Neural cell (in vitro differentiated cells): Measurements from ENCODE around the gene RIGI. TPM values are rescaled to one million over a fixed set of nuclear protein-coding genes. Genes with fewer than 3 reads are reported as not detected.

Experiments
- H2AFZ ChIP-seq: fragments of 200-600, 300-800 bp; sonication (generic), shearing (Covaris generic); 2 replicates; pipeline ENCODE4 v1.6.0; 2014; ENCODE audit warnings: low read depth, mild to moderate bottlenecking, antibody characterized with exemption, low read length, moderate library complexity
- H3F3A ChIP-seq: fragments of 200-600 bp; shearing (Covaris generic); 2 replicates; pipeline ENCODE4 v1.6.1; 2016; ENCODE audit warnings: mild to moderate bottlenecking, moderate library complexity, mixed read lengths, antibody characterized with exemption, low read length; ENCODE audit not compliant: insufficient read depth, poor library complexity, severe bottlenecking
- H3K27ac ChIP-seq: fragments of 200-600, 300-800 bp; sonication (generic), shearing (Covaris generic); 2 replicates; pipeline ENCODE4 v1.5.1; 2014; ENCODE audit warnings: mild to moderate bottlenecking, low read length, moderate library complexity
- H3K27me3 ChIP-seq: fragments of 300-800, 200-600 bp; sonication (generic), shearing (Covaris generic); 2 replicates; pipeline ENCODE4 v1.6.0; 2014; ENCODE audit warnings: mild to moderate bottlenecking, low read depth, low read length, moderate library complexity; ENCODE audit not compliant: insufficient read depth
- H3K36me3 ChIP-seq: fragments of 300-800, 200-600 bp; sonication (generic), shearing (Covaris generic); 2 replicates; pipeline ENCODE4 v1.5.1; 2014; ENCODE audit warnings: mild to moderate bottlenecking, antibody characterized with exemption, low read length, moderate library complexity; ENCODE audit not compliant: insufficient read depth
- H3K4me2 ChIP-seq: fragments of 300-800, 200-600 bp; sonication (generic), shearing (Covaris generic); 2 replicates; pipeline ENCODE4 v1.6.0; 2014; ENCODE audit warnings: mild to moderate bottlenecking, low read length
- H3K4me3 ChIP-seq: fragments of 300-800, 200-600 bp; sonication (generic), shearing (Covaris generic); 2 replicates; pipeline ENCODE4 v1.5.1; 2014; ENCODE audit warnings: mild to moderate bottlenecking, low read length, moderate library complexity
- H3K79me2 ChIP-seq: fragments of 200-600 bp; shearing (Covaris generic); replicated peaks from 2 replicates; pipeline ENCODE4 v1.6.0; 2014; ENCODE audit warnings: mild to moderate bottlenecking, low read length, moderate library complexity; ENCODE audit not compliant: insufficient read depth
- H3K9ac ChIP-seq: fragments of 300-800, 200-600 bp; sonication (generic), shearing (Covaris generic); 2 replicates; pipeline ENCODE4 v1.6.1; 2016; ENCODE audit warnings: mild to moderate bottlenecking, low read length, mixed read lengths
- H3K9me2 ChIP-seq: fragments of 200-600 bp; shearing (Covaris generic); 2 replicates; pipeline ENCODE4 v1.6.1; 2016; ENCODE audit warnings: mild to moderate bottlenecking, low read length, mixed read lengths; ENCODE audit not compliant: insufficient read depth
- H3K9me3 ChIP-seq: fragments of 200-600, 300-800 bp; sonication (generic), shearing (Covaris generic); 2 replicates; pipeline ENCODE4 v1.6.1; 2016; ENCODE audit warnings: mild to moderate bottlenecking, mixed run types, low read length, moderate library complexity, mixed read lengths
- H4K20me1 ChIP-seq: fragments of 200-600 bp; shearing (Covaris generic); 2 replicates; pipeline ENCODE4 v1.6.1; 2016; ENCODE audit warnings: mild to moderate bottlenecking, mixed run types; ENCODE audit not compliant: insufficient read depth
- CTCF ChIP-seq: fragments of 450-650 bp; IDR thresholded peaks from 2 replicates; pipeline ENCODE4 v1.5.1; 2014; ENCODE audit warnings: antibody characterized with exemption, mild to moderate bottlenecking, moderate library complexity; ENCODE audit not compliant: poor library complexity, severe bottlenecking
- EP300 ChIP-seq: fragments of 450-650 bp; conservative IDR thresholded peaks from 2 replicates; pipeline ENCODE4 v1.6.1; 2014; ENCODE audit warnings: antibody characterized with exemption, mild to moderate bottlenecking, moderate library complexity; ENCODE audit not compliant: poor library complexity, severe bottlenecking
- EZH2 ChIP-seq: fragments of 200-600, 300-800 bp; shearing (Covaris generic), sonication (generic); IDR thresholded peaks from 2 replicates; pipeline ENCODE4 v1.6.1; 2014; ENCODE audit warnings: antibody characterized with exemption, low read length, borderline replicate concordance, mild to moderate bottlenecking; ENCODE audit not compliant: insufficient read depth, poor library complexity, severe bottlenecking
- MXI1 ChIP-seq: fragments of 450-650 bp; conservative IDR thresholded peaks from 2 replicates; pipeline ENCODE4 v1.6.1; 2014; ENCODE audit warnings: antibody characterized with exemption, mild to moderate bottlenecking; ENCODE audit not compliant: poor library complexity, severe bottlenecking
- POLR2AphosphoS5 ChIP-seq: IDR thresholded peaks from 2 replicates; pipeline ENCODE4 v1.6.1; 2012
- RAD21 ChIP-seq: fragments of 450-650 bp; conservative IDR thresholded peaks from 2 replicates; pipeline ENCODE4 v1.6.1; 2014; ENCODE audit warnings: antibody characterized with exemption, mild to moderate bottlenecking, moderate library complexity
- REST ChIP-seq: IDR thresholded peaks from 2 replicates; pipeline ENCODE4 v1.6.1; 2012; ENCODE audit warnings: borderline replicate concordance
- SMC3 ChIP-seq: fragments of 450-650 bp; conservative IDR thresholded peaks from 2 replicates; pipeline ENCODE4 v1.6.1; 2014; ENCODE audit warnings: antibody characterized with exemption, mild to moderate bottlenecking, moderate library complexity; ENCODE audit not compliant: poor library complexity
- TAF1 ChIP-seq: IDR thresholded peaks from 2 replicates; pipeline ENCODE4 v1.6.1; 2012; ENCODE audit warnings: low read depth
- polyA plus RNA-seq: library from polyadenylated mRNA; depleted of rRNA; stranded (reverse); fragments of >200 nt; gene quantifications from 2 replicates; pipeline ENCODE4 v1.2.3, GENCODE V29; 2014

RIGI gene
- polyA plus RNA-seq, 1 donor from 2014 or later: 2.5 TPM

DNA sequence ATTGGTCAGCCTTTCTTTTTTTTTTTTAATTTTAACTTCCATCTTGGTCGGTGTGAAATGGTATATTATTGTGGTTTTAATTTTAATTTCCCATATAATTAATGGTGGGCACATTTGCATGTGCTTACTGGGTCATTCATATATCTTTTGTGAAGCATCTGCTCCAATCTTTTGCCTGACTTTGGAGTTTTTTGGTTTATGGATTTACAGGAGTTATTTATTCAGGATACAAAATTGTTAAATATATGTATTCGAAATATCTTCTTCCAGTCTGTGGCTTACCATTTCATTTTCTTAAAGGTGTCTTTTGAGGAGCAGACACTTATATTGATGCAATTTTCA lies 682 bp upstream of the RIGI start:
- H3K9me3 ChIP-seq: no peaks in the 10 kb centered on the region
- H3K9ac ChIP-seq: no peak overlapping the region
- H4K20me1 ChIP-seq: no peaks in the 10 kb centered on the region
- no peak overlapping the region for H2AFZ ChIP-seq
- TF ChIP-seq MXI1: no peak
- TF ChIP-seq EP300: no peak
- no peaks in the 10 kb centered on the region for H3K79me2 ChIP-seq
- H3K27me3 ChIP-seq: no peaks in the 10 kb centered on the region
- peak overlapping the region; percentile 66 for H3K4me3 ChIP-seq
- H3K9me2 ChIP-seq: no peaks in the 10 kb centered on the region
- no peak overlapping the region for H3K27ac ChIP-seq
- peak overlapping the region; percentile 22 for H3K4me2 ChIP-seq
- no peaks in the 10 kb centered on the region for H3F3A ChIP-seq
- no peaks in the 10 kb centered on the region for H3K36me3 ChIP-seq

DNA sequence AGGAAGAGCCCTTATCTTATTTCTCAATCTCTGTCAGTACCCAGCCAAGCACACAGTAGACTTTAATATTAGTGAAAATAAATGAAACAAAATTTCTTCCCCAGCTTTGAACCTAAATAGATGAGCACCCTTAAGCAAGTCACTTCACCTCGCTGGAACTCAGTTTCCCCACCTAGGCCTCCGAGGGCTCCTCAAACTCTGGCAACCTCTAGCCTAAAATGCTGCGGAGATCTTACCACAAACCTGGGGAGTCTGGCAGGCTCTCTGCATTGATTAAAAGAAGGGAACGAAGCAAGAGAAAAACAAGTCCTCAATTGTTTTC lies 326 bp downstream of the RIGI start:
- Histone ChIP-seq H3K79me2 (no peaks in the 10 kb centered on the region), H2AFZ (no peak overlapping the region), H3K36me3 (no peaks in the 10 kb centered on the region), H3K9me3 (no peaks in the 10 kb centered on the region), H3K9me2 (no peaks in the 10 kb centered on the region), H3K4me2 (no peak overlapping the region), H3K9ac (no peak overlapping the region), H3K27me3 (no peaks in the 10 kb centered on the region), H3F3A (no peaks in the 10 kb centered on the region), H4K20me1 (no peaks in the 10 kb centered on the region), H3K4me3 (peak overlapping the region; percentile 66), H3K27ac (no peak overlapping the region)
- no peak for TF ChIP-seq REST
- TF ChIP-seq EP300: no peak
- no peak for TF ChIP-seq SMC3
- TF ChIP-seq EZH2: no peak
- TF ChIP-seq MXI1: no peak
- no peak for TF ChIP-seq CTCF
- no peak for TF ChIP-seq TAF1
- TF ChIP-seq RAD21: no peak
- no peak for TF ChIP-seq POLR2AphosphoS5
